SU-DHL-6 (cell line): ENCODE results near the gene UNC5B.

Source experiments
- CTCF ChIP-seq: fragments of 200-600 bp; sonication (generic); IDR thresholded peaks from one replicate; pipeline ENCODE4 v1.5.1; 2017; ENCODE audit warnings: antibody characterized with exemption, mild to moderate bottlenecking, low read length, moderate library complexity; ENCODE audit not compliant: insufficient read depth, poor library complexity, severe bottlenecking
- EZH2phosphoT487 ChIP-seq: fragments of 200-600 bp; sonication (generic), shearing (Covaris generic); conservative IDR thresholded peaks from 2 replicates; pipeline ENCODE4 v1.6.1; 2018; ENCODE audit warnings: mild to moderate bottlenecking, antibody characterized with exemption, low read length, moderate library complexity, mixed read lengths

GRCh38 chr10:71295641-71296040 is 83.3 kb downstream of the UNC5B start:
- TF ChIP-seq CTCF: no peak
- no peak for TF ChIP-seq EZH2phosphoT487
